Prostate gland (tissue), 2 donors: Measurements from ENCODE around the gene ZSCAN25. TPM values are rescaled to one million over a fixed set of nuclear protein-coding genes. Genes with fewer than 3 reads are reported as not detected.

Experiments
- DNase-seq: peaks from one replicate; pipeline ENCODE4 v3.0.0-alpha.2; 2019; ENCODE audit warnings: low spot score
- H3K27ac ChIP-seq, 2 donors: fragments of 200-600 bp; sonication (generic); 2 replicates each; pipeline ENCODE4 v1.5.1; 2017 to 2019
- H3K27me3 ChIP-seq: fragments of 200-600 bp; sonication (generic); replicated peaks from 2 replicates; pipeline ENCODE4 v1.5.1; 2019; ENCODE audit not compliant: insufficient read depth
- H3K36me3 ChIP-seq, 2 donors: fragments of 200-600 bp; sonication (generic); 1 replicate in 1 of 2; 2 replicates in 1 of 2; pipeline versions ENCODE4 v1.5.1 to v1.8.1; 2017 to 2019
- H3K4me1 ChIP-seq: fragments of 200-600 bp; sonication (generic); replicated peaks from 2 replicates; pipeline ENCODE4 v1.5.1; 2019
- H3K4me3 ChIP-seq, 2 donors: fragments of 200-600 bp; sonication (generic); 2 replicates each; pipeline ENCODE4 v1.5.1; 2017 to 2019
- H3K9me3 ChIP-seq: fragments of 200-600 bp; sonication (generic); 2 replicates; pipeline ENCODE4 v1.5.1; 2017
- CTCF ChIP-seq, 4 experiments: fragments of 200-600 bp in 2 of 4; fragments of 450-650 bp in 2 of 4; sonication (generic) in 2 of 4; IDR thresholded peaks; 1 replicate in 3 of 4; 2 replicates in 1 of 4; pipeline ENCODE4 v1.5.1; 2016 to 2019; ENCODE audit warnings: antibody characterized with exemption in 4 of 4, mild to moderate bottlenecking in 2 of 4, moderate library complexity in 2 of 4
- POLR2A ChIP-seq: fragments of 450-650 bp; IDR thresholded peaks from one replicate; pipeline ENCODE4 v1.6.1; 2016; ENCODE audit warnings: antibody characterized with exemption, mild to moderate bottlenecking
- POLR2AphosphoS5 ChIP-seq: sonication (generic); formaldehyde crosslinking; IDR thresholded peaks from one replicate; pipeline ENCODE4 v1.6.1; 2017; ENCODE audit warnings: antibody characterized with exemption
- WGBS: methylation state at CpG from one replicate; pipeline ENCODE4 v1.1.5; 2018; 5-methylcytosine and 5-hydroxymethylcytosine counted together
- intact Hi-C: fragments of 100-400 bp; cut with DNase I; formaldehyde crosslinking; loops from one replicate; pipeline ENCODE4 v1.14.2; 2022
- total RNA-seq, 2 donors: library from RNA; depleted of rRNA; stranded (reverse); fragments of >200 nt; gene quantifications; one replicate each; pipeline ENCODE4 v1.1.0, GENCODE V29; 2016

Gene ZSCAN25
- total RNA-seq, 2 donors from 2014 or later = 20.1 to 28.0 TPM

- DNase-seq = no peak
- TF ChIP-seq POLR2A (no peak), POLR2AphosphoS5 (no peak), CTCF (IDR thresholded peaks at IDR 0.05) (no peak)
- Histone ChIP-seq H3K4me1 (no peaks in the 10 kb centered on the region), H3K9me3 (no peaks in the 10 kb centered on the region), H3K4me3 (no peak overlapping the region), H3K36me3 (peaks cover 5 to 14% of the 10 kb centered on the region in 2 donors), H3K27ac (no peak overlapping the region), H3K27me3 (no peaks in the 10 kb centered on the region)
- intact Hi-C loops = no loop called here
- 77% methylated on average over 5 of the region's 5 CpGs for WGBS
Measured at GRCh38 chr7:99625321-99625720, 8.6 kb downstream of the ZSCAN25 start.

GRCh38 chr7:99625961-99626360 lies 9.2 kb downstream of the ZSCAN25 start:
- Histone ChIP-seq H3K27me3 (no peaks in the 10 kb centered on the region), H3K36me3 (peaks cover 5 to 14% of the 10 kb centered on the region in 2 donors), H3K27ac (no peak overlapping the region), H3K9me3 (no peaks in the 10 kb centered on the region), H3K4me1 (no peaks in the 10 kb centered on the region), H3K4me3 (no peak overlapping the region)
- intact Hi-C loops = no loop called here
- TF ChIP-seq POLR2A (no peak), POLR2AphosphoS5 (no peak), CTCF (IDR thresholded peaks at IDR 0.05) (no peak)
- WGBS = 92% methylated on average over 4 of the region's 4 CpGs
- DNase-seq = no peak

- peaks cover 5 to 14% of the 10 kb centered on the region in 2 donors for H3K36me3 ChIP-seq
- DNase-seq = no peak
- H3K9me3 ChIP-seq = no peaks in the 10 kb centered on the region
- no peak overlapping the region for H3K4me3 ChIP-seq
- H3K4me1 ChIP-seq = no peaks in the 10 kb centered on the region
- intact Hi-C loops = no loop called here
- 93% methylated on average over 1 of the region's 1 CpG for WGBS
- H3K27ac ChIP-seq = no peak overlapping the region
- TF ChIP-seq POLR2AphosphoS5 = no peak
- TF ChIP-seq POLR2A = no peak
- no peak for TF ChIP-seq CTCF (IDR thresholded peaks at IDR 0.05)
- H3K27me3 ChIP-seq = no peaks in the 10 kb centered on the region
Measured at GRCh38 chr7:99626661-99627060, 9.9 kb downstream of the ZSCAN25 start.

GRCh38 chr7:99627513-99627912 lies 10.8 kb downstream of the ZSCAN25 start:
- intact Hi-C loops = no loop called here
- no peaks in the 10 kb centered on the region for H3K9me3 ChIP-seq
- 96% methylated on average over 11 of the region's 11 CpGs for WGBS
- H3K36me3 ChIP-seq = peaks cover 5 to 8% of the 10 kb centered on the region in 2 donors
- H3K4me1 ChIP-seq = no peaks in the 10 kb centered on the region
- no peak overlapping the region for H3K4me3 ChIP-seq
- no peak for DNase-seq
- no peak overlapping the region for H3K27ac ChIP-seq
- no peaks in the 10 kb centered on the region for H3K27me3 ChIP-seq
- no peak for TF ChIP-seq CTCF (IDR thresholded peaks at IDR 0.05)
- no peak for TF ChIP-seq POLR2A
- no peak for TF ChIP-seq POLR2AphosphoS5
